GM19043 (cell line): Measurements from ENCODE around the gene TUBA3D.
"Not testable (repeated sequence)": the region's sequence is repeated elsewhere in the genome, so short reads cannot be mapped to it uniquely, and the experiment has no call there.

ENCODE experiments used
- ATAC-seq: cut with Tn5 transposase; IDR thresholded peaks from one replicate; pipeline ENCODE4 v1.9.1; 2021; ENCODE audit warnings: low read depth; ENCODE audit not compliant: unreplicated experiment

Gene TUBA3D

DNA sequence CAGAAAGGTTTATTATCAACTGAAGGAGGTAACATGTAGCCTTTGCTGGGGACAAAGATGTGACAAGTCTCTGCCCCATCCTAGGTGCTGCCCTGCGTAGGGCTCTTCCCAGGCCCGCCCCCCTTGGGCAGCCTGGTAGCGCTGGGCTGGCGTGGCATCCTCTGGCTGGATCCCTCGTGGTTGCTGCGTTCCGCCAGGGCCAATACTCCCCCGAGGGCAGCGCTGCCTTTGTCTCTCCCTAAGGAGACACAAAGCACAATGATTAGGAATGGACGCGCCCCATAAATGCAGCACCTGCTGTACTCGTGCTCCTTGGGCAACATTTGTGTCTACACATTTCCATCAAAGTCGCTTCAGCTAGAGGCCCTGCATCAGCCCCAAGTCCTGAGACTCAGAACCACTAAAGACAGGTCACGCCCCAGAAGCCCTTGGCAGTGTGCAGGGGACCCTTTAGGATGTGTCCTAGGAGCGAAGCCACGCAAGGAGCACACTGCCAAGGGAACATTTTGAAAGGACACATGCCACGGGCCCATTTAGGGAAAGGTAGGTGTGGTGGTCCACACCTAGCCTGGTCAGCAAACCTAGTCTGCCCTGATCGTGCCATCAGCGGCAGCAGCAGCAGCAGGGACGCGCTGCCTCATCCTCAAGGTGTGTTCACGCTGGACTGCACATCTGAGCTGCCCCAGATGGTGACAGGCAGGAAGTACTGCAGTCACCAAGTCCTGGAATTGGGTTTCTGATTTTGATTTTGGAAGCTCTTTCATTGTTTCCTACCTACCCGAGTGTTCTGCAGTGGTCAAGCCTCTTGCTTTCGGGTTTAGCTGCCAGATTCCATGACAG lies 8.3 kb downstream of the TUBA3D start:
- ATAC-seq, result not testable (repeated sequence)

DNA sequence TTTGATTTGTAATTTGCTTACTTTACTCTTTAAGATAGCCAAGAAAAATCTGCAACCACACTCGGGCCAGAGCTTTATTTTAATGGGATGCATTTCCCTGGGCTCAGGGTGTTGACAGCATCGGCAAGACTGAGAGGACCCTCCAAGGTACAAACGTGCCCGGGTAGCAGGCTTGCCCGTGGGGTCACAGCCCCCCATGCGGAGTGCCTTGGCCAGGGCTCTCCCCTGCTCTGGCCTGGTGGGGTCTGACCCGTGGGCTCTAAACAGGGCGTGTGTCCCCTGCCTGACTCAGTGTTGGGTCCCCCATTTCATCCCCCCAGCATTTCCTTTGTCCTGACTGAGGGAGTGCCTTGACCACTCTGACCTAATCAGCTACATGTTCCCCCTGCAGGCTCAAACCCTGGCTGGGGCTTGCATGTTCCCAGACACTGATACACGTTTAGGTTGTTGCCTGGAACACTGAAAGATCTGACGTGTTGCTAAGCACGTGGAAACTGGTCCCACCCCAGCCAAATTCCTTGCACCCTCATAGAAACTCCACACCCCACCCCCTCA lies 9.1 kb downstream of the TUBA3D start:
- ATAC-seq, result not testable (repeated sequence)

DNA sequence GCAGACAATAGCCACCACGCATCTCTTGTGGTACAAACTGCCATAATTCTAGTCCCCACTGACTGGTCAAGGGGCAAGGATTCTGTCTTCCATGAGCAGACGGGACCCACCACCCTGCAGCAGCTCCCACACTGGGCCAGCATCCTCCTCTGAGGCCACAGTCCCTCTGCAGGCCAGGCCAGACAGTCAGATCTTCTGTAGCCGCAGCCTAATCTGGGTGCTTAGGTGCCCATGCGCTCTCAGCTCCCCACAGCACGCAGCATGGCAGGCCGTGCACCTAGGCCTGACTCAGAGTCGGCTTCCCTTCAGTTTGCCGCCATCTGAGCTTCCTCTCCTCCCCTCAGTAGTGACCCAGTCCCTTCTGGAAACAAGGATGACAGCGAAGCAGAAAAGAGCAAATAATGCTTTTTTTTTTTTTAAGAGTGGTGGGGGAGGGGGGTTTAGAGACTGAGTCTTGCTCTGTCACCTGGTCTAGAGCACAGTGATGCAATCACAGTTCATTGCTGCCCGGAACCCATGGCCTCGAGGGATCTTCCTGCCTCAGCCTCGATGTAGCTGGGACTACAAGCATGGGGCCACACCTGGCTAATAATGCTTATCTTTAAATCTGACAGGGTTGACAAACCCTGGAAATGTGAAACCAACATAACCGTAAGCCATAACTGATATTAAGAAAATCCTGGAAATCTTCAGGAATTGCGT lies 10.4 kb downstream of the TUBA3D start:
- ATAC-seq, result not testable (repeated sequence)

DNA sequence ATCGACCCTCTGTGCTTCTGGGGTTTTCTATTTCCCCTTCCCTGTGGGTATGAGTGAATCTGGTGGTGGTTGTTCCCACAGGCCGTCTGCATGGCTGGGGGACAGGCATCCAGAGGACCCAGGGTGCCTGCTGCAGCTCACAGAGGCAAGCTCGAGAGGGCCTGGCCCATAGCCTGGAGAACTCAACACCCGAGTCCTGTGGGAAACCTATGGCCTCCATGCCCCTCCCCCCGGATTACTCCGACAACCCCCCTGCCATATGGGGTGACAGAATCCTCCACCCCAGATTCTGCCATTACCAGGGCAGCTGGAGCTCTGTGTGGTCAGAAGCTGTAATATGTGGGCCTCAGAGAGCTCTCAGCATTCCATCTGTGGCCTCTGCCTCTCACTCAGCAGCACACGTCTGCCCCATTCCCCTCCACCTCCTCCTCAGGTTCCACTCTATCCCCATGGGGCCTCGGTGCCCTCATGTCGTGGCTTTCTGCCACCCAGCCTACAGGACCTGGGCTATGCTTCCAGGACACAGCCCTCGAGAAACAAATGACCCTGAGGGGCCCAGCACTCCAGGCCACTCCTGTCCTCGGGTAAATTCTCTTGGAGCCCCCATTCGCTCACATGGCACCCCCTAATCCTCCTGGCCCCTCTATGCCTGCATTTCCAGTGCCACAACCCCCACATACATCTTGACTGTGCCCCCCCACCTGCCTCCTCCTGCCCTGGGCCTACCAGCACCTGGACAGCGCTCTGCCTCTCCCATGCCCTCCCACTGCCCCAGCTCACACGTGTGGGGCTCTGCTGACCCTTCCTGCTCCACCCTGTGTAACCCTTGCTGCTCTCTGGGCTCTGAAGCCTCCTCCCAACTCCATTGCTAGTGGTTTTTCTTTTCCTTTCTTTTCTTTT lies 12.6 kb downstream of the TUBA3D start:
- no peak for ATAC-seq

DNA sequence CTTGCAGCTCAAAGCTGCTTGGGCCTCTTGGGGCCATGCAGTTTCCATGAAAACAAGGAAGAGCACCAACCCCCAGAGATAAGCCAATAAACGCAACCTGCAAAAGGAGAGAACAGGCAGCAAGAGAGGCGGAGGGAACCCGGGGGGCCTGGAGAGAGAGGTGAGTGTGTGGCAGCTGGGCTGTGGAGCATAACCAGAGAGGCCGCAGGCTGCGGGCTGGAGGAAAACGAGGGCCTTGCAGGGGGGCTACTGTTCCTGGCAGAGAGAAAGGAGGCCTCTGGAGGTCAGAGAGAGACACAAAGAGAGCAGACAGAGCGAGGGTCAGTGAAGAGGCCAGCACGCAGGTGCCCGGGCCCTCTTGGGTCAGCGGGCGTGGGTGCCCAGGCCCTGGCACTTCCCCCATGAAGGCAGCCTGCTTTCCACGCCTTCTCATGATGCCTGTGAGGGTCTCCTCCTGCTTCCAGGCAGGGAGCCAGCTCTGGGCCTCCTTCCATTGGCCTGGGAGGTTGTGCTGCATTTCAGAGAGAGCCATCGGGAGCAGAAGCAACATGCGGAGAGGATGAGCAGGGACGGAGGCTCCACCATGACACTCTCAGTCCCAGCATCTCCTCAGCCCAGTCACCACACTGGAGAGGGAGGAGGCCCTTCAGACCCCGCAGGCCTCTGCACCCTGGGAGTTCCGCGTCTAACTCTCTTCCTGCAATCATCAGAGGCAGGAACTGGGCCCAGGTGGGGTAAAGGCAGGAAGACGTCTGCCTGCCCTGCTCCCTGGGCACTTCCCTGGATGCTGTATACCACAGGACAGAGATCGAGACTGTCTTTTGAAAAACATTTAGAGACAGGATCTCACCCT lies 14.9 kb downstream of the TUBA3D start:
- not testable (repeated sequence) for ATAC-seq

DNA sequence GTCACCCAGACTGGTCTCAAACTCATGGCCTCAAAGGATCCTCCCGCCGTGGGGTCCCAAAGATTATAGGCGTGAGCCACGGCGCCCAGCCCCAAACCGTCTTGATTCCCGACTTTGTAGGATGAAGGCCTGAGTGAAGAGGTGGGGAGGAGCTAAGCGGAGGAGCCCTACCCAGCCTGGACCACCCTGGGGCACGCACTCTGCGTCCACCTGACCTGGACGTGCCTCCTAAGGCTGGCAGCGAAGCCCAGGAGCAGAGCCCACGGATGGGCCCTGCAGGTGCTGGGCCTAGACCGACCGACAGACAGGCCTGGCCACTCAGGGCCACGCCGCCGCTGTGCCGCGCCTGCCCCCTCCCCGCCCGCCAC lies 15.5 kb downstream of the TUBA3D start:
- ATAC-seq, result peak; percentile 4

DNA sequence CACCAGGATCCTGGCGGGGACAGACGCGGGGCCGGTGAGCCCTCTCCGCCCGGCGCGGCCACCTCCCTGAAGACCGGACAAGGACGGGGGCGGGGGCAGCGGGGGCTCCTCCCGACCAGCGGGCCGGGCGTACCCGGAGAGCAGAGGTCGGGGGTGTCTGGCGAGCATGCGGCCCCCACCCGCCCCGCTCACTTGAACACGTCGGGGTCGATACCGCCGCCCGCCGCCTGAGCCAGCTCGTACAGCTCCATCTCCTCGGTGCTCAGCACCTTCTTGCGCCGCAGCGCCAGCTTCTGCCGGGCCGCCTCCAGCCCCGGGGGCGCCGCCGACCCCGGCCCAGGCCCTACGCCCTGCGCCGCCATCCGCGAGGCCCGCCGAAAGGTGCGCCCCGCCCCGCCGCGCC lies 16.1 kb downstream of the TUBA3D start, which contains the start of gene MZT2A:
Gene MZT2A (minus strand): TSS at position 383 of the 403 bp plus-strand sequence. CDS start 21 bp downstream, at position 362.
- peak; percentile 1 for ATAC-seq

DNA sequence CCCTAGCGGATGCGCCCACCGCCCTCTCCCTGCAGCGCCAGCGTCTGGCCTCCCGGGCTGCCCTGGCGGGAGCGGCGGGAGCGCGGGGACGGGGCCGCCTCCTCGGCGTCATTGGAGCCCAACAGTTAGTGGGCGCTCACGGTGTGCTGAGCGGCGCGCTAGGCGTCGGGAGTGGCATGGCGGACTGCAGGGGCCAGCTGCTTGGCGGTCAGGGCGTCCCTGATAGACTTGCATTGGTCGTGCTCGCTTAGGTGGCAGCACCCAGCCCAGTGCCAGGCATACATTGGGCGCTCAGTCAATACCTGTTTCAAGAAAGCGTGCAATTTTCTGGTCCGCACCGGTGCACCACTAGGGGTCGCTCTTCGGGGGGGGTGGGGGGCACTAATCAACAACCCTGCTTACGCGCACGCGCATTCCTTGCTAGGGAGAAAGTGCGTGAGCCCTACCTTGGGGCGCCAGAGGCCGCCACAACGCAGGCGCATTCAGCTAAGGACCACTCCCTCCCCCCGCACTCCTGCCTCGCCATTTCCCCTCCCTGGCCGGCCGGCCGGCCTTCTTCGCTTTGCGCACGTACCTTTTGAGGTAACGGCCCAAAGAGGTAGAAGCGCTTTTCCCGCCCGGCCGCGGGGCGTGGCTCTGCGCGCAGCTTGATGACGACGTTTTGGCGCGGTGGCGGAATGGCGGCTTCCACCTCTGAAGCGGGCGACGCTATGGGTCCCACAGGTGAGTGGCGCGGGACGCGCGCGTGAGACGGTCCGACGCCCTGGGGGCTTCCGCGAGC lies 16.7 kb downstream of the TUBA3D start:
- ATAC-seq, result peak; percentile 68

DNA sequence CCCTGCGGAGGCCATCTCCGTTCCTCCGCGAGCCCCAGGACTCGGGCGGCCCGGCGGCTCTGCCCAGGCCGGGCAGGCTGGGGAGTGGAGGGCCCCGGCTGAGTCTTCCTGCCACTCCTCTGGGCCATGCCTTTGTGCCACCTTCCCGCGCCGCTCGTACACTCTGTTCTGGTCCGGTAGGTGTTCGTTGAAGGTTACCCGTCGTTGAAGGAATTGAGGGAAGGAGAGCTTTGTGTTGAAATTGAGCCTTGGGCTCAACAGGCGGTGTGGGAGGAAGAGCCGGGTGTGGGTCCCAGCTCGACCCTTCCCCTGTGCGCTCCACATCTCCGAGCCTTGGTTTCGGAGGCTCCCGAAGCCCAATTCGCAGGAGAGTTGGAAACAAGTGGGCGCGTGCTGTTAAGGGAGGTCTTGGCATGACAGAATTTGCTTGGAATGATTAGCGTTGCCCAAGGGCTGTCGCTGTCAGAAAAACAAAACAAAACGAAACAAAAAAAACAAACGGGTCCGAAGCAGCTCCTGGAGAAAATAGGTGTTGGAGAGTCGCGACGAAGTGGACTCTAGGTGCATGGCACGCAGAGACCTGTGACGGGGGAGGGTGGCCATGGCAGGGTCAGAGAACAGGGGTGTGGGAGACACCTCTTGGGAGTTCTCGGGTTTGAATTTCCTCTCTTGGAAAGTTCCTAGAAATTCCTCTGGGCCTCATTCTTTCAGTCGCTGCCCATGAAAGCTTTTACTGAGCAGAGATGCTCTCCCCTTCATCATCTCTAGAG lies 17.5 kb downstream of the TUBA3D start:
- ATAC-seq, result peak; percentile 14

DNA sequence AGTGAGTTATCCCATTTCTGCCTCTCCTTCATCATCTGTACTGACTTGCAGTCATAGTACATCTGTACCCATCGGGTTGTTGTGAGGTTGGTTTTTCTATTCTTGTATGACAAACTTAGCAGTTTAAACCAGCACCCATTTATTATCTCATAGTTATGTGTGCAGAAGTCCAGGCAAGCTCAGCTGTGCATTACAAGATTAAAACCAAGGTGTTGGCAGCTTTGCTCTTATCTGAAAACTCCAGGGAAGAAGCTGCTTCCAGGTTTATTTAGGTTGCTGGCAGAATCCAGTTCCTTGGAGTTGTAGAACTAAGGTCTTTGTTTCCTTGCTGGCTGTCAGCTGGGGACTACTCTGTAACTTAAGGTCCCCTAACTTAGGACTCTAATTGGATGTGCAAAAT lies 19.6 kb downstream of the TUBA3D start:
- ATAC-seq, result not testable (repeated sequence)

DNA sequence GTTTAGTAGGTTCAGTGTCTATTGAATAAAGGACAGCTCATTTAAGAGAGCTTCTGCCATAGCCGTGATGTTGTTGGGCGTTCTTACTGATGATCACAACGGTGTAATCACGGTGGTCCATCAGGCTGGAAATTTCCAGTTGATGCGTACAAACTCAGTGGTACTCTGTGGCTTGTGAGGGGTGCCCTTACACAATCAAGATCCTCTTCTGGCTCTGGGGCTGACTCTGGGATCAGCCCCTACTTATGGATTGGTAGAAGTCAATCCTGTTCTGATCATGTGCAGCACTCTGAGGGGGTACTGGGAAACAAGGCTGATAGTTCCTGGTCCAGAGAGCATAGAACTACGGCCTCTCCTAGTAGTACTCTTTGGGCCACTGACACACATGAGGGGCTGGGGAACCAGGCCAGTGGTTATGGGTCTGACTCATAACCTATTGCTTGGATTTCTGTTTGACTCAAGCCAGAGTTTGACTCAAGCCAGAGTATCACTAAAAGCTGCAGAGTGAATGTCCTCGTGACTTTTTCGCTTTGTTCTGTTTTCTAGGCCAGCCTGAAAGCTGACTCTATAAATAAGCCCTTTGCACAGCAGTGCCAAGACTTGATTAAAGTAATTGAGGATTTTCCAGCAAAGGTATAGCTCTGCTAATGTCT lies 22.5 kb downstream of the TUBA3D start:
- peak; percentile 87 for ATAC-seq

DNA sequence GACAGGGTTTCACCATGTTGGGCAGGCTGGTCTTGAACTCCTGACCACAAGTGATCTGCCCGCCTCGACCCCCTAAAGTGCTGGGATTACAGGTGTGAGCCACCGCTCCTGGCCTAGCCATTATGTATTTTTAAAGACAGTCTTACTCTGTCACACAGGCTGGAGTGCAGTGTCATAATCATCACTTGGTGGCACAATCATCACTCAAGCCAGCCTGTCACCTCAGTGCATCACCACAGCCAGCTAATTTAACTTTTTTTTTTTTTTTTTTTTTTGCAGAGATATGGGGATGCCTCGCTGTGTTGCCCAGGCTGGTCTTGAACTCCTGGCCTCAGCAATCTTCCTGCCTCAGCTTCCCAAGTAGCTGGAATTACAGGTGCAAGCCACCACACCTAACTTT lies 27.7 kb downstream of the TUBA3D start:
- not testable (repeated sequence) for ATAC-seq

DNA sequence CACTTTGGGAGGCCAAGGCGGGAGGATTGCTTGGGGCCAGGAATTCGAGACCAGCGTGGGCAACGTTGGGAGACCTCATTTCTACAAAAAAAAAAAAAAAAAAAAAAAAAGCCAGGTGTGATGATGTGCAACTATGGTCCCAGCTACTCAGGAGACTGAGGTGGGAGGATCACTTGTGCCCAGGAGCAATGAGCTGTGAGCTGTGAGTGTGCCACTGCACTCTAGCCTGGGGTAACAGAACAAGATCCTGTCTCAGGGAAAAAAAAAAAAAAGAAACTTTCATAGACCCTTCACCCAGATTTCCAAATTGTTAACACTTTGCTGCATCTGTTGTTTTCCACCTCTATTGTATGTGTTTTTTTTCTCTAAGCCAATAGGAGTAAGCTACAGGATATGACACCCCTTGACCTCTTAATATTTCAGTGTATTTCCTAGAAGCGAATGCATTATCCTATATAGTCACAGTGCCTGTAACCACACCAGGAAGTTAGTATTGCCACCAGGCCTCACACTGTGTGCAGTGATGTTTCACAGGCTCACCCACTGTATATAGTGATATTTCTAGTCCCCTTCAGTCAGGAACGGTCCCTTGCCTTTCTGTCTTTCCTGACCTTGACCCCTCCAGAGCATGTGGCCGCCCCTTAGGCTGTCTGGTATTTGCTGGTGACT lies 28.3 kb downstream of the TUBA3D start:
- not testable (repeated sequence) for ATAC-seq

DNA sequence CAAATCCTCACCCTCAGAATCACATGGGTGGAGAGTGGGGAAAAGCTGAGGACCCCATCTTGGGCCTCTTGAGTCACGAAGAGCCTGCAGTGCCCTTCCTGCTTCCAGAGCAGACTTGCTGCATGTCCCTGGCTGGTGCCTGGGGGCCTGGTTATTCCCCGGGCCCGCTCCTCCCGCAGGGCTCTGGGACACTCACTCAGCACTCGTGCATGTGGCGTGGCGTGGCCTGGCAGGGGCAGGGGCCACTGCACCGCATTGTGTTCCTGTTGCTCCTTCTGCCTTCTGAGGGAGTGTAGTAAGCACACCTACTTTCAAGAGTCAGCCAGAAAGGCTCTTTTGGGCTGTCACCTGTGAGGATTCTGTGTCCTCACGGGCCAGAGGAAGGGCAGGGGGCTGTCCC lies 33.7 kb downstream of the TUBA3D start:
- ATAC-seq, result no peak

DNA sequence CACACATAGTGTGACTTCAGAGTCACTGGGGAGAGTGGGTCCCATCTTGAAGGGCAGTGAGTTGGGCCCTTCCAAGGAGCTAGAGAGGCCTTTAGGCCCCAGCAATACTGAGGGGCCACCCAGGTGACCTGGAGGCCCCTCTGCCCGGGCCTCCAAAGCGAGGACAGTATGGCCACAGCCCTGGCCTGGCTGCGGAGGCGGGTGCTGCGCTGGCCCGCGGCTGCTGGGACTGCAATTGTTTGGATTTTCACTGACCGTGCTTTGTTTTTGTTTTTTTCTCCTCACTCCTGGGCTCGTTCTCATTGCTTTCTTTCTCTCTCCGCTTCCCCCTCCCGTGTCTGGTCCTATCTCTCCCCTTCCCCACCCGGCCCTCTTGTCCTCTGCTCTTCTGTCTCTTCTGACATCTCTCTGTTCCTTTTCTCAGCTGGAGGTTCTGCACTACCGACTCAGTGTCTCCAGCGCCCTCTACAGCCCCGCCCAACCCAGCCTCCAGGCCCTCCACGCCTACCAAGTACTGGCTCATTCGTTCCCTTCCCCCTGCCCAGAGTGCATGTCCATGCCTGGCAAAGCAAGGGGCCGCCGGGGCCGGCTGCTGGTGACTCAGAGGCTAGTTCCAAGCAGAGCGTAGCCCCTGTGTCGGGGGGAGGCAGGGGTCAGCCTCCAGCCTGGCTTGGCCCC lies 35.5 kb downstream of the TUBA3D start:
- not testable (repeated sequence) for ATAC-seq
